ENCODE results near the gene TNFRSF8.
A peak's percentile ranks its signal among the peaks of the same experiment; 100 is the strongest.

TNFRSF8 gene

GRCh38 chr1:12107718-12108117, 44.6 kb downstream of the TNFRSF8 start:
- Histone ChIP-seq H3K4me3 (ENCODE audit: low read length in 2 of 2) (no peak overlapping the region), H3K23ac (ENCODE audit: low read depth, low read length, poor library complexity) (no peak overlapping the region), H3K79me1 (ENCODE audit: low read depth, low read length) (no peaks in the 10 kb centered on the region), H3K9me3 (replicated peaks in 1 of 2; ENCODE audit: control insufficient read depth in 2 of 2, insufficient read depth in 1 of 2, low read depth in 1 of 2, low read length in 2 of 2) (no peaks in the 10 kb centered on the region), H2AK5ac (ENCODE audit: low read depth, low read length) (no peak overlapping the region), H2BK120ac (ENCODE audit: low read depth, low read length) (no peak overlapping the region), H2AFZ (ENCODE audit: low read length) (no peak overlapping the region), H3K4me2 (ENCODE audit: insufficient read depth, low read length, poor library complexity, severe bottlenecking) (no peak overlapping the region), H4K8ac (ENCODE audit: low read depth, low read length) (no peak overlapping the region), H4K91ac (ENCODE audit: low read depth, low read length, poor library complexity) (no peak overlapping the region), H3K14ac (ENCODE audit: low read length) (no peak overlapping the region), H3K4ac (ENCODE audit: low read length) (no peak overlapping the region), H3K4me1 (ENCODE audit: control insufficient read depth in 2 of 2, insufficient read depth in 1 of 2, low read depth in 1 of 2, low read length in 2 of 2) (no peaks in the 10 kb centered on the region), H2BK5ac (ENCODE audit: low read length) (no peak overlapping the region), H3K9ac (ENCODE audit: low read depth, low read length, poor library complexity) (no peak overlapping the region), H3K27me3 (ENCODE audit: control insufficient read depth in 3 of 3, insufficient read depth in 3 of 3, low read depth in 1 of 3, low read length in 3 of 3) (peaks cover 0 to 35% (median 0%) of the 10 kb centered on the region in 3 experiments), H2BK12ac (ENCODE audit: low read length) (no peak overlapping the region), H3K27ac (replicated peaks; ENCODE audit: low read length) (no peak overlapping the region), H3K18ac (ENCODE audit: low read length) (no peak overlapping the region), H2BK15ac (ENCODE audit: low read length) (no peak overlapping the region), H3K36me3 (replicated peaks in 1 of 2; ENCODE audit: control insufficient read depth in 2 of 2, insufficient read depth in 2 of 2, low read length in 2 of 2) (no peaks in the 10 kb centered on the region)
- no peak for DNase-seq (ENCODE audit: low spot score)
- WGBS, 2 donors (ENCODE audit: extremely low coverage in 2 of 2, insufficient read length in 2 of 2, insufficient replicate concordance in 1 of 2) = no CpG with 5 or more reads among the region's 13 CpGs

GRCh38 chr1:12109901-12110300, 46.8 kb downstream of the TNFRSF8 start:
- H4K91ac ChIP-seq (ENCODE audit: low read depth, low read length, poor library complexity) = peak overlapping the region; percentile 64
- H3K4me3 ChIP-seq (ENCODE audit: low read length in 2 of 2) = no peak overlapping the region
- no peak overlapping the region for H3K4ac ChIP-seq (ENCODE audit: low read length)
- DNase-seq (ENCODE audit: low spot score) = no peak
- no peaks in the 10 kb centered on the region for H3K9me3 ChIP-seq (replicated peaks in 1 of 2; ENCODE audit: control insufficient read depth in 2 of 2, insufficient read depth in 1 of 2, low read depth in 1 of 2, low read length in 2 of 2)
- H3K79me1 ChIP-seq (ENCODE audit: low read depth, low read length) = no peaks in the 10 kb centered on the region
- no peak overlapping the region for H3K27ac ChIP-seq (replicated peaks; ENCODE audit: low read length)
- H2AK5ac ChIP-seq (ENCODE audit: low read depth, low read length) = peak overlapping the region; percentile 27
- no peak overlapping the region for H2BK120ac ChIP-seq (ENCODE audit: low read depth, low read length)
- no peak overlapping the region for H3K9ac ChIP-seq (ENCODE audit: low read depth, low read length, poor library complexity)
- peak overlapping the region; percentile 47 for H3K23ac ChIP-seq (ENCODE audit: low read depth, low read length, poor library complexity)
- no CpG with 5 or more reads among the region's 10 CpGs for WGBS, 2 donors (ENCODE audit: extremely low coverage in 2 of 2, insufficient read length in 2 of 2, insufficient replicate concordance in 1 of 2)
- no peak overlapping the region for H2BK15ac ChIP-seq (ENCODE audit: low read length)
- H3K18ac ChIP-seq (ENCODE audit: low read length) = peak overlapping the region; percentile 35
- no peak overlapping the region for H4K8ac ChIP-seq (ENCODE audit: low read depth, low read length)
- H3K4me1 ChIP-seq (ENCODE audit: control insufficient read depth in 2 of 2, insufficient read depth in 1 of 2, low read depth in 1 of 2, low read length in 2 of 2) = no peaks in the 10 kb centered on the region
- H2AFZ ChIP-seq (ENCODE audit: low read length) = no peak overlapping the region
- no peaks in the 10 kb centered on the region for H3K36me3 ChIP-seq (replicated peaks in 1 of 2; ENCODE audit: control insufficient read depth in 2 of 2, insufficient read depth in 2 of 2, low read length in 2 of 2)
- H2BK12ac ChIP-seq (ENCODE audit: low read length) = no peak overlapping the region
- H3K14ac ChIP-seq (ENCODE audit: low read length) = no peak overlapping the region
- H3K27me3 ChIP-seq (ENCODE audit: control insufficient read depth in 3 of 3, insufficient read depth in 3 of 3, low read depth in 1 of 3, low read length in 3 of 3) = peaks cover 0 to 29% (median 0%) of the 10 kb centered on the region in 3 experiments
- no peak overlapping the region for H3K4me2 ChIP-seq (ENCODE audit: insufficient read depth, low read length, poor library complexity, severe bottlenecking)
- H2BK5ac ChIP-seq (ENCODE audit: low read length) = no peak overlapping the region

GRCh38 chr1:12111741-12112140, 48.6 kb downstream of the TNFRSF8 start:
- Histone ChIP-seq H2BK15ac (ENCODE audit: low read length) (no peak overlapping the region), H3K27me3 (ENCODE audit: control insufficient read depth in 3 of 3, insufficient read depth in 3 of 3, low read depth in 1 of 3, low read length in 3 of 3) (peaks cover 0 to 24% (median 0%) of the 10 kb centered on the region in 3 experiments), H3K27ac (replicated peaks; ENCODE audit: low read length) (no peak overlapping the region), H3K9me3 (replicated peaks in 1 of 2; ENCODE audit: control insufficient read depth in 2 of 2, insufficient read depth in 1 of 2, low read depth in 1 of 2, low read length in 2 of 2) (no peaks in the 10 kb centered on the region), H2BK5ac (ENCODE audit: low read length) (no peak overlapping the region), H3K36me3 (replicated peaks in 1 of 2; ENCODE audit: control insufficient read depth in 2 of 2, insufficient read depth in 2 of 2, low read length in 2 of 2) (no peaks in the 10 kb centered on the region), H3K79me1 (ENCODE audit: low read depth, low read length) (no peaks in the 10 kb centered on the region), H2BK12ac (ENCODE audit: low read length) (no peak overlapping the region), H3K4me3 (ENCODE audit: low read length in 2 of 2) (no peak overlapping the region), H2AK5ac (ENCODE audit: low read depth, low read length) (peak overlapping the region; percentile 87), H4K8ac (ENCODE audit: low read depth, low read length) (no peak overlapping the region), H4K91ac (ENCODE audit: low read depth, low read length, poor library complexity) (no peak overlapping the region), H3K4ac (ENCODE audit: low read length) (no peak overlapping the region), H3K14ac (ENCODE audit: low read length) (peak overlapping the region; percentile 17), H3K18ac (ENCODE audit: low read length) (peak overlapping the region; percentile 79), H2AFZ (ENCODE audit: low read length) (no peak overlapping the region), H3K4me1 (ENCODE audit: control insufficient read depth in 2 of 2, insufficient read depth in 1 of 2, low read depth in 1 of 2, low read length in 2 of 2) (no peaks in the 10 kb centered on the region), H3K9ac (ENCODE audit: low read depth, low read length, poor library complexity) (no peak overlapping the region), H3K4me2 (ENCODE audit: insufficient read depth, low read length, poor library complexity, severe bottlenecking) (no peak overlapping the region), H3K23ac (ENCODE audit: low read depth, low read length, poor library complexity) (no peak overlapping the region), H2BK120ac (ENCODE audit: low read depth, low read length) (no peak overlapping the region)
- no CpG with 5 or more reads among the region's 14 CpGs for WGBS, 2 donors (ENCODE audit: extremely low coverage in 2 of 2, insufficient read length in 2 of 2, insufficient replicate concordance in 1 of 2)
- DNase-seq (ENCODE audit: low spot score) = no peak

- Histone ChIP-seq H3K4ac (ENCODE audit: low read length) (no peak overlapping the region), H2BK12ac (ENCODE audit: low read length) (no peak overlapping the region), H3K4me2 (ENCODE audit: insufficient read depth, low read length, poor library complexity, severe bottlenecking) (no peak overlapping the region), H2BK5ac (ENCODE audit: low read length) (no peak overlapping the region), H4K91ac (ENCODE audit: low read depth, low read length, poor library complexity) (no peak overlapping the region), H3K23ac (ENCODE audit: low read depth, low read length, poor library complexity) (no peak overlapping the region), H2AK5ac (ENCODE audit: low read depth, low read length) (no peak overlapping the region), H2BK15ac (ENCODE audit: low read length) (no peak overlapping the region), H3K14ac (ENCODE audit: low read length) (no peak overlapping the region), H3K27ac (replicated peaks; ENCODE audit: low read length) (no peak overlapping the region), H2AFZ (ENCODE audit: low read length) (peak overlapping the region; percentile 19), H3K36me3 (replicated peaks in 1 of 2; ENCODE audit: control insufficient read depth in 2 of 2, insufficient read depth in 2 of 2, low read length in 2 of 2) (no peaks in the 10 kb centered on the region), H2BK120ac (ENCODE audit: low read depth, low read length) (no peak overlapping the region), H3K9me3 (replicated peaks in 1 of 2; ENCODE audit: control insufficient read depth in 2 of 2, insufficient read depth in 1 of 2, low read depth in 1 of 2, low read length in 2 of 2) (no peaks in the 10 kb centered on the region), H3K4me3 (ENCODE audit: low read length in 2 of 2) (no peak overlapping the region), H3K27me3 (ENCODE audit: control insufficient read depth in 3 of 3, insufficient read depth in 3 of 3, low read depth in 1 of 3, low read length in 3 of 3) (peaks cover 0 to 24% (median 0%) of the 10 kb centered on the region in 3 experiments), H3K18ac (ENCODE audit: low read length) (peak overlapping the region; percentile 53), H3K4me1 (ENCODE audit: control insufficient read depth in 2 of 2, insufficient read depth in 1 of 2, low read depth in 1 of 2, low read length in 2 of 2) (no peaks in the 10 kb centered on the region), H3K9ac (ENCODE audit: low read depth, low read length, poor library complexity) (no peak overlapping the region), H4K8ac (ENCODE audit: low read depth, low read length) (peak overlapping the region; percentile 83), H3K79me1 (ENCODE audit: low read depth, low read length) (no peaks in the 10 kb centered on the region)
- DNase-seq (ENCODE audit: low spot score) = no peak
- no CpG with 5 or more reads among the region's 5 CpGs for WGBS, 2 donors (ENCODE audit: extremely low coverage in 2 of 2, insufficient read length in 2 of 2, insufficient replicate concordance in 1 of 2)
Observed at GRCh38 chr1:12112711-12113161, 49.6 kb downstream of the TNFRSF8 start.
